Measurements from ENCODE around the gene MPLKIP. TPM values are rescaled to one million over a fixed set of nuclear protein-coding genes. Genes with fewer than 3 reads are reported as not detected.
A peak's percentile ranks its signal among the peaks of the same experiment; 100 is the strongest.

MPLKIP gene
- polyA plus RNA-seq, 2 of the 4 experiments (the other 2 are of a cell fraction), result 32.2 to 46.0 TPM

DNA sequence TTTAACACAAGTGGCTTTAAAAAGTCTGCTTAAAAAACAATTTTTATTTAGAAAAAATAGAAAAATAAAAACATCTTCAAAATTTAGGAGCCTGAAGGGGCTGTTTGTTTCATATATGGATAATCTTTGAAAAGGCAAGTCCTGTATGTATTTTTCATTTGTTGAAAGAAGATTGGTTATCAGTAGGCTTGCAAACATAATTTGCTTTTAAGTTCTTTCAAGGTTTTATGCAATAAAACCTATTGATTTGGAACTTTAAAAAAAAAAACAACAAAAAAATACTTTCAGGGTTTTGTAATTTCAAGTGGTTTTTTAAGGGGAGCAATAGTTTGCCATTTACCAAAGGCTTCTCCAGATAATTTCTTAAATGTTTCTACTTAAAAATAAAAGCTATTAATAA, 35.6 kb downstream of the MPLKIP start:
- Histone ChIP-seq H3K4me2 (no peak overlapping the region), H3K4me3 (no peak overlapping the region), H3K9me3 (no peaks in the 10 kb centered on the region), H3K27ac (no peak overlapping the region), H3K4me1 (no peaks in the 10 kb centered on the region)
- no peak for FAIRE-seq
- TF ChIP-seq BHLHE40 (IDR thresholded peaks at IDR 0.05; ENCODE audit: low read depth, low read length) (no peak), RNF2 (IDR thresholded peaks at IDR 0.05; ENCODE audit: borderline replicate concordance, low read depth) (no peak), EHMT2 (IDR thresholded peaks at IDR 0.05; ENCODE audit: low read depth) (no peak), HOXB5 (CRISPR knock-in tag; IDR thresholded peaks at IDR 0.05) (no peak), CTCF (IDR thresholded peaks at IDR 0.05) (no peak), HOXB13 (CRISPR knock-in tag; IDR thresholded peaks at IDR 0.05; ENCODE audit: low read depth) (no peak), CEBPB (IDR thresholded peaks at IDR 0.05) (no peak), MAFK (IDR thresholded peaks at IDR 0.05; ENCODE audit: partially characterized antibody) (no peak), ZC3H11A (IDR thresholded peaks at IDR 0.05) (no peak)
- TF ChIP-seq, protein P1, sequence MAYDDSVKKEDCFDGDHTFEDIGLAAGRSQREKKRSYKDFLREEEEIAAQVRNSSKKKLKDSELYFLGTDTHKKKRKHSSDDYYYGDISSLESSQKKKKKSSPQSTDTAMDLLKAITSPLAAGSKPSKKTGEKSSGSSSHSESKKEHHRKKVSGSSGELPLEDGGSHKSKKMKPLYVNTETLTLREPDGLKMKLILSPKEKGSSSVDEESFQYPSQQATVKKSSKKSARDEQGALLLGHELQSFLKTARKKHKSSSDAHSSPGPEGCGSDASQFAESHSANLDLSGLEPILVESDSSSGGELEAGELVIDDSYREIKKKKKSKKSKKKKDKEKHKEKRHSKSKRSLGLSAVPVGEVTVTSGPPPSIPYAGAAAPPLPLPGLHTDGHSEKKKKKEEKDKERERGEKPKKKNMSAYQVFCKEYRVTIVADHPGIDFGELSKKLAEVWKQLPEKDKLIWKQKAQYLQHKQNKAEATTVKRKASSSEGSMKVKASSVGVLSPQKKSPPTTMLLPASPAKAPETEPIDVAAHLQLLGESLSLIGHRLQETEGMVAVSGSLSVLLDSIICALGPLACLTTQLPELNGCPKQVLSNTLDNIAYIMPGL (CRISPR knock-in tag; IDR thresholded peaks at IDR 0.05; ENCODE audit: borderline replicate concordance), result no peak
- TF ChIP-seq, protein P2, sequence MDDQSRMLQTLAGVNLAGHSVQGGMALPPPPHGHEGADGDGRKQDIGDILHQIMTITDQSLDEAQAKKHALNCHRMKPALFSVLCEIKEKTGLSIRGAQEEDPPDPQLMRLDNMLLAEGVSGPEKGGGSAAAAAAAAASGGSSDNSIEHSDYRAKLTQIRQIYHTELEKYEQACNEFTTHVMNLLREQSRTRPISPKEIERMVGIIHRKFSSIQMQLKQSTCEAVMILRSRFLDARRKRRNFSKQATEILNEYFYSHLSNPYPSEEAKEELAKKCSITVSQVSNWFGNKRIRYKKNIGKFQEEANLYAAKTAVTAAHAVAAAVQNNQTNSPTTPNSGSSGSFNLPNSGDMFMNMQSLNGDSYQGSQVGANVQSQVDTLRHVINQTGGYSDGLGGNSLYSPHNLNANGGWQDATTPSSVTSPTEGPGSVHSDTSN (IDR thresholded peaks at IDR 0.05), result no peak
- CTCF ChIA-PET, result interaction anchor here (0.7 to 1.0 kb wide), 2 partner anchors 36 to 391 kb away, joined by 3 to 4 read pairs; partner anchors contain the start of gene SUGCT
- no peak for ATAC-seq
- POLR2A ChIA-PET, result no interaction called here
- DNase-seq (ENCODE audit: low read depth in 1 of 2, low spot score in 1 of 2), result no peak

DNA sequence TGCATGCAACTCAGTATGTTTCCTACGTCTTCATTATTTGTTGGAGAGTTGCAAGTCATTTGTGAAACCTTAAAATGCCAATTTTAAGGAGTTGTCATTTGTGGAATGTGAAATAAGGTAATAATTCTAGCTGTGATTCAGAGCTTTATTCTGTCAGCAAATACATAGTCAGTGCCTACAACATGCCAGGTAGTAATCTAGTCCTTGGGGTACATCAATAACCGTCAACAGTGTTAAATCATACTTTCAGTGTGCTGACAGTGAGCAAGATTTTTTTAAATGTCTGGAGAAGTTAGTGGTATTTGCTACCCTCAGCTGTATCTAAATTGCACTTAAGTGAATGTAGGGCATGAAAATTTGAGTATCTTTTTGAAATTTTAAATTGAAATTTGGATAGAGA, 36.7 kb downstream of the MPLKIP start:
- 89% methylated on average over 2 of the region's 2 CpGs for WGBS (ENCODE audit: missing lambda C conversion rate)
- POLR2A ChIA-PET, result no interaction called here
- DNase-seq (ENCODE audit: low read depth in 1 of 2, low spot score in 1 of 2) (no peak), ATAC-seq (no peak), FAIRE-seq (no peak)
- no peaks in the 10 kb centered on the region for H3K4me1 ChIP-seq
- H3K9me3 ChIP-seq, result no peaks in the 10 kb centered on the region
- CTCF ChIA-PET, result interaction anchor here (1.0 to 1.1 kb wide), 2 partner anchors 37 to 38 kb away, joined by 3 read pairs; partner anchors contain the start of gene SUGCT
- no peak overlapping the region for H3K4me2 ChIP-seq
- no peak overlapping the region for H3K27ac ChIP-seq
- peak; percentile 4 for TF ChIP-seq MAFK (IDR thresholded peaks at IDR 0.05; ENCODE audit: partially characterized antibody)
- TF ChIP-seq RCOR1 (IDR thresholded peaks at IDR 0.05; ENCODE audit: low read depth, low read length), result no peak
- H3K4me3 ChIP-seq, result no peak overlapping the region

- no peak for FAIRE-seq
- ATAC-seq, result no peak
- TF ChIP-seq CBX8 (IDR thresholded peaks at IDR 0.05) (no peak), BHLHE40 (IDR thresholded peaks at IDR 0.05; ENCODE audit: low read depth, low read length) (no peak), MAFK (IDR thresholded peaks at IDR 0.05; ENCODE audit: partially characterized antibody) (no peak), JUNB (IDR thresholded peaks at IDR 0.05) (no peak), ZNF302 (CRISPR knock-in tag; IDR thresholded peaks at IDR 0.05) (no peak), FOSB (CRISPR knock-in tag; IDR thresholded peaks at IDR 0.05) (no peak), RNF2 (IDR thresholded peaks at IDR 0.05; ENCODE audit: borderline replicate concordance, low read depth) (no peak), RFX5 (IDR thresholded peaks at IDR 0.05) (no peak), NFE2L2 (conservative IDR thresholded peaks at IDR 0.05; ENCODE audit: low read length) (no peak), HEYL (CRISPR knock-in tag; IDR thresholded peaks at IDR 0.05) (no peak), GATA3 (IDR thresholded peaks at IDR 0.05; ENCODE audit: borderline replicate concordance) (no peak), RCOR1 (IDR thresholded peaks at IDR 0.05; ENCODE audit: low read depth, low read length) (no peak)
- no peak overlapping the region for H3K27ac ChIP-seq
- DNase-seq (ENCODE audit: low read depth in 1 of 2, low spot score in 1 of 2), result no peak
- no peak overlapping the region for H3K4me3 ChIP-seq
- WGBS (ENCODE audit: missing lambda C conversion rate), result 58% methylated on average over 1 of the region's 1 CpG
- ChIA-PET CTCF (interaction anchor here (0.7 to 1.5 kb wide), 2 partner anchors 10 to 11 kb away, joined by 3 read pairs; no protein-coding TSS in a partner anchor), POLR2A (no interaction called here)
- no peak overlapping the region for H3K4me2 ChIP-seq
- H3K4me1 ChIP-seq, result no peaks in the 10 kb centered on the region
- H3K9me3 ChIP-seq, result no peaks in the 10 kb centered on the region
These were observed 38.6 kb downstream of the MPLKIP start for GRCh38 chr7:40095695-40096327.

Data from A549 (cell line).